ENCODE results near the gene PRRG2.

PRRG2 gene

GRCh38 chr19:49636233-49636932 is 55.3 kb downstream of the PRRG2 start:
- Histone ChIP-seq H2AK5ac (ENCODE audit: low read length) (no peak overlapping the region), H3K4ac (ENCODE audit: low read depth, low read length) (no peak overlapping the region), H3K23ac (ENCODE audit: low read length) (no peak overlapping the region), H3K27ac (ENCODE audit: low read depth, low read length) (no peak overlapping the region), H2BK15ac (replicated peaks; ENCODE audit: low read depth) (no peak overlapping the region), H3K79me2 (ENCODE audit: control insufficient read depth, insufficient read depth, low read length) (no peaks in the 10 kb centered on the region), H3K4me3 (ENCODE audit: low read length) (no peak overlapping the region), H2BK120ac (ENCODE audit: low read depth, low read length) (no peak overlapping the region), H3K56ac (ENCODE audit: low read length) (no peak overlapping the region), H4K8ac (ENCODE audit: low read depth, low read length) (no peak overlapping the region), H3K18ac (ENCODE audit: low read length) (no peak overlapping the region), H3K36me3 (ENCODE audit: control insufficient read depth, insufficient read depth, low read length) (no peaks in the 10 kb centered on the region), H2BK5ac (ENCODE audit: low read length) (no peak overlapping the region), H3K4me2 (ENCODE audit: low read length) (no peak overlapping the region), H3K27me3 (ENCODE audit: insufficient read depth, low read length, poor library complexity) (no peaks in the 10 kb centered on the region), H3K79me1 (ENCODE audit: low read length) (no peaks in the 10 kb centered on the region), H3K9ac (ENCODE audit: low read length) (no peak overlapping the region), H3K4me1 (ENCODE audit: control insufficient read depth, low read depth, low read length) (peaks cover 2% of the 10 kb centered on the region), H4K5ac (ENCODE audit: low read length) (no peak overlapping the region)
- DNase-seq, result no peak
- WGBS (ENCODE audit: extremely low coverage, insufficient coverage, low lambda C conversion rate), result no CpG with 5 or more reads among the region's 30 CpGs

- Histone ChIP-seq H3K18ac (ENCODE audit: low read length) (peak overlapping the region; percentile 94), H3K36me3 (ENCODE audit: control insufficient read depth, insufficient read depth, low read length) (no peaks in the 10 kb centered on the region), H3K23ac (ENCODE audit: low read length) (no peak overlapping the region), H2BK5ac (ENCODE audit: low read length) (no peak overlapping the region), H3K27ac (ENCODE audit: low read depth, low read length) (peak overlapping the region; percentile 27), H3K56ac (ENCODE audit: low read length) (peak overlapping the region; percentile 75), H2AK5ac (ENCODE audit: low read length) (no peak overlapping the region), H3K27me3 (ENCODE audit: insufficient read depth, low read length, poor library complexity) (no peaks in the 10 kb centered on the region), H3K4me3 (ENCODE audit: low read length) (no peak overlapping the region), H3K4ac (ENCODE audit: low read depth, low read length) (peak overlapping the region; percentile 83), H3K9ac (ENCODE audit: low read length) (peak overlapping the region; percentile 37), H2BK120ac (ENCODE audit: low read depth, low read length) (peak overlapping the region; percentile 47), H4K8ac (ENCODE audit: low read depth, low read length) (no peak overlapping the region), H2BK15ac (replicated peaks; ENCODE audit: low read depth) (peak overlapping the region; percentile 41), H3K4me2 (ENCODE audit: low read length) (peak overlapping the region; percentile 13), H3K79me2 (ENCODE audit: control insufficient read depth, insufficient read depth, low read length) (peaks cover 8% of the 10 kb centered on the region), H3K79me1 (ENCODE audit: low read length) (peaks cover 4% of the 10 kb centered on the region), H4K5ac (ENCODE audit: low read length) (no peak overlapping the region), H3K4me1 (ENCODE audit: control insufficient read depth, low read depth, low read length) (peaks cover 2% of the 10 kb centered on the region)
- no CpG with 5 or more reads among the region's 19 CpGs for WGBS (ENCODE audit: extremely low coverage, insufficient coverage, low lambda C conversion rate)
- peak; percentile 70 for DNase-seq
Measured at GRCh38 chr19:49637821-49638738, 57.0 kb downstream of the PRRG2 start.

GRCh38 chr19:49639401-49640112 is 58.4 kb downstream of the PRRG2 start:
- H4K5ac ChIP-seq (ENCODE audit: low read length), result no peak overlapping the region
- no peak overlapping the region for H2AK5ac ChIP-seq (ENCODE audit: low read length)
- no CpG with 5 or more reads among the region's 31 CpGs for WGBS (ENCODE audit: extremely low coverage, insufficient coverage, low lambda C conversion rate)
- H2BK15ac ChIP-seq (replicated peaks; ENCODE audit: low read depth), result no peak overlapping the region
- H3K4me2 ChIP-seq (ENCODE audit: low read length), result peak overlapping the region; percentile 74
- H3K79me1 ChIP-seq (ENCODE audit: low read length), result peaks cover 15% of the 10 kb centered on the region
- H3K27me3 ChIP-seq (ENCODE audit: insufficient read depth, low read length, poor library complexity), result no peaks in the 10 kb centered on the region
- H3K36me3 ChIP-seq (ENCODE audit: control insufficient read depth, insufficient read depth, low read length), result no peaks in the 10 kb centered on the region
- H3K18ac ChIP-seq (ENCODE audit: low read length), result peak overlapping the region; percentile 80
- H3K9ac ChIP-seq (ENCODE audit: low read length), result peak overlapping the region; percentile 68
- peak overlapping the region; percentile 8 for H4K8ac ChIP-seq (ENCODE audit: low read depth, low read length)
- peak overlapping the region; percentile 31 for H3K4me3 ChIP-seq (ENCODE audit: low read length)
- H2BK5ac ChIP-seq (ENCODE audit: low read length), result no peak overlapping the region
- H3K79me2 ChIP-seq (ENCODE audit: control insufficient read depth, insufficient read depth, low read length), result peaks cover 23% of the 10 kb centered on the region
- H2BK120ac ChIP-seq (ENCODE audit: low read depth, low read length), result peak overlapping the region; percentile 28
- H3K23ac ChIP-seq (ENCODE audit: low read length), result no peak overlapping the region
- peaks cover 2% of the 10 kb centered on the region for H3K4me1 ChIP-seq (ENCODE audit: control insufficient read depth, low read depth, low read length)
- peak overlapping the region; percentile 80 for H3K56ac ChIP-seq (ENCODE audit: low read length)
- peak overlapping the region; percentile 49 for H3K4ac ChIP-seq (ENCODE audit: low read depth, low read length)
- DNase-seq, result no peak
- H3K27ac ChIP-seq (ENCODE audit: low read depth, low read length), result peak overlapping the region; percentile 41

GRCh38 chr19:49640113-49640898 is 59.2 kb downstream of the PRRG2 start, which contains the start of gene RRAS:
RRAS (minus strand) TSS chr19:49640143; CDS start chr19:49640098, 45 bp downstream.
- peak; percentile 100 for DNase-seq
- Histone ChIP-seq H3K56ac (ENCODE audit: low read length) (peak within 1 kb of the TSS; percentile 95), H3K27ac (ENCODE audit: low read depth, low read length) (peak within 1 kb of the TSS; percentile 97), H3K4me2 (ENCODE audit: low read length) (peak within 1 kb of the TSS; percentile 80), H3K4me1 (ENCODE audit: control insufficient read depth, low read depth, low read length) (peaks cover 2% of the 10 kb centered on the region), H4K8ac (ENCODE audit: low read depth, low read length) (peak within 1 kb of the TSS; percentile 8), H2AK5ac (ENCODE audit: low read length) (peak within 1 kb of the TSS; percentile 59), H2BK15ac (replicated peaks; ENCODE audit: low read depth) (no peak within 1 kb of the TSS), H3K9ac (ENCODE audit: low read length) (peak within 1 kb of the TSS; percentile 84), H3K79me1 (ENCODE audit: low read length) (peaks cover 19% of the 10 kb centered on the region), H2BK120ac (ENCODE audit: low read depth, low read length) (peak within 1 kb of the TSS; percentile 62), H4K5ac (ENCODE audit: low read length) (peak within 1 kb of the TSS; percentile 86), H3K4me3 (ENCODE audit: low read length) (peak within 1 kb of the TSS; percentile 31), H3K4ac (ENCODE audit: low read depth, low read length) (peak within 1 kb of the TSS; percentile 92), H3K36me3 (ENCODE audit: control insufficient read depth, insufficient read depth, low read length) (no peaks in the 10 kb centered on the region), H3K18ac (ENCODE audit: low read length) (peak within 1 kb of the TSS; percentile 88), H3K23ac (ENCODE audit: low read length) (no peak within 1 kb of the TSS), H3K27me3 (ENCODE audit: insufficient read depth, low read length, poor library complexity) (no peaks in the 10 kb centered on the region), H3K79me2 (ENCODE audit: control insufficient read depth, insufficient read depth, low read length) (peaks cover 29% of the 10 kb centered on the region), H2BK5ac (ENCODE audit: low read length) (peak within 1 kb of the TSS; percentile 82)
- no CpG with 5 or more reads among the region's 51 CpGs for WGBS (ENCODE audit: extremely low coverage, insufficient coverage, low lambda C conversion rate)
